ENCODE measurements around the gene PPM1H. TPM values are rescaled to one million over a fixed set of nuclear protein-coding genes. Genes with fewer than 3 reads are reported as not detected.
A peak's percentile ranks its signal among the peaks of the same experiment; 100 is the strongest.

The PPM1H gene
- total RNA-seq, 1 donor from 2014 or later: 31.0 TPM

- H3K36me3 Mint-ChIP-seq: peaks cover 10% of the 10 kb centered on the region
These were observed 129.4 kb downstream of the PPM1H start for GRCh38 chr12:62805517-62805916.

GRCh38 chr12:62803756-62804155 lies 131.2 kb downstream of the PPM1H start:
- H3K36me3 Mint-ChIP-seq: peaks cover 14% of the 10 kb centered on the region
- TF ChIP-seq CTCF (conservative IDR thresholded peaks at IDR 0.05): no peak

More at GRCh38 chr12:62805517-62805916, 129.4 kb downstream of the PPM1H start:
- no peak for DNase-seq (ENCODE audit: extremely low spot score, unreplicated experiment)
- Mint-ChIP-seq H3K27ac (peak overlapping the region; percentile 16), H3K4me3 (no peak overlapping the region), H3K27me3 (no peaks in the 10 kb centered on the region), H3K9me3 (no peaks in the 10 kb centered on the region), H3K4me1 (ENCODE audit: unreplicated experiment) (peaks cover 12% of the 10 kb centered on the region)
- no peak for TF ChIP-seq CTCF (conservative IDR thresholded peaks at IDR 0.05)

GRCh38 chr12:62802984-62803383 lies 132.0 kb downstream of the PPM1H start:
- Mint-ChIP-seq H3K27me3 (no peaks in the 10 kb centered on the region), H3K9me3 (no peaks in the 10 kb centered on the region), H3K4me1 (ENCODE audit: unreplicated experiment) (peaks cover 22% of the 10 kb centered on the region), H3K36me3 (peaks cover 14% of the 10 kb centered on the region), H3K4me3 (no peak overlapping the region), H3K27ac (no peak overlapping the region)
- no peak for DNase-seq (ENCODE audit: extremely low spot score, unreplicated experiment)
- TF ChIP-seq CTCF (conservative IDR thresholded peaks at IDR 0.05): no peak

More at GRCh38 chr12:62803756-62804155, 131.2 kb downstream of the PPM1H start:
- Mint-ChIP-seq H3K9me3 (no peaks in the 10 kb centered on the region), H3K4me1 (ENCODE audit: unreplicated experiment) (peaks cover 19% of the 10 kb centered on the region), H3K27ac (no peak overlapping the region), H3K4me3 (no peak overlapping the region), H3K27me3 (no peaks in the 10 kb centered on the region)
- no peak for DNase-seq (ENCODE audit: extremely low spot score, unreplicated experiment)

GRCh38 chr12:62802321-62802720 lies 132.6 kb downstream of the PPM1H start:
- no peaks in the 10 kb centered on the region for H3K27me3 Mint-ChIP-seq
- H3K27ac Mint-ChIP-seq: no peak overlapping the region
- no peak overlapping the region for H3K4me3 Mint-ChIP-seq
- no peak for TF ChIP-seq CTCF (conservative IDR thresholded peaks at IDR 0.05)
- H3K36me3 Mint-ChIP-seq: peaks cover 14% of the 10 kb centered on the region
- H3K4me1 Mint-ChIP-seq (ENCODE audit: unreplicated experiment): peaks cover 22% of the 10 kb centered on the region
- no peaks in the 10 kb centered on the region for H3K9me3 Mint-ChIP-seq
- no peak for DNase-seq (ENCODE audit: extremely low spot score, unreplicated experiment)

GRCh38 chr12:62801796-62802195 lies 133.2 kb downstream of the PPM1H start:
- H3K36me3 Mint-ChIP-seq: peaks cover 11% of the 10 kb centered on the region
- TF ChIP-seq CTCF (conservative IDR thresholded peaks at IDR 0.05): no peak
- no peaks in the 10 kb centered on the region for H3K9me3 Mint-ChIP-seq
- no peak overlapping the region for H3K27ac Mint-ChIP-seq
- H3K27me3 Mint-ChIP-seq: no peaks in the 10 kb centered on the region
- DNase-seq (ENCODE audit: extremely low spot score, unreplicated experiment): no peak
- H3K4me3 Mint-ChIP-seq: no peak overlapping the region
- peaks cover 22% of the 10 kb centered on the region for H3K4me1 Mint-ChIP-seq (ENCODE audit: unreplicated experiment)
